NCI-H2196 (cell line): ENCODE measurements around the gene CTAGE15.
"Not testable (repeated sequence)": the region's sequence is repeated elsewhere in the genome, so short reads cannot be mapped to it uniquely, and the experiment has no call there.

ENCODE experiments used
- DNase-seq: peaks from one replicate; lab custom pipeline; 2025; ENCODE audit not compliant: unreplicated experiment; lab: John Stamatoyannopoulos, UW

The CTAGE15 gene

GRCh38 chr7:143622130-143622529 lies 50.5 kb downstream of the CTAGE15 start:
- DNase-seq, result not testable (repeated sequence)
